ENCODE data around the gene STX2. TPM values are rescaled to one million over a fixed set of nuclear protein-coding genes. Genes with fewer than 3 reads are reported as not detected.

Gene STX2
- total RNA-seq, 4 donors from 2014 or later = 2.9 to 14.7 (median 4.7) TPM

DNA sequence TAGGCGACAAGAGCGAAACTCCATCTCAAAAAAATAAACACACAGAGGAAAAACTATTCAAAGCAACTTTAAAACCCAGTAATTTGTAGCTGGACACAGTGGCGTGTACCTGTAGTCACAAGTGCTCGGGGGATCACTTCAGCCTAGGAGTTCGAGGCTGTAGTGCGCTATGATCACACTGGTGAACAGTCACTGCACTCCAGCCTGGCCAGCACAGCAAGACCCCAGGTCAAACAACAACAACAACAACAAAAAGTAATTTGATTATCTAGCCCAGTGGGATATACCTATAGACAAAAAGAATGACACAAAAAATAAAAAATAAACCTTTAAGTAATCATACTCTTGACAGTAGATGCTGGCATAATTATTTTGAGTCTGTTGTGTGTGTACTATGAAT is 29.3 kb downstream of the STX2 start:
- TF ChIP-seq POLR2A (IDR thresholded peaks at IDR 0.05) (no peak), CTCF (IDR thresholded peaks at IDR 0.05) (no peak)
- no peak overlapping the region for H3K4me3 ChIP-seq (ENCODE audit: low read depth, poor library complexity, severe bottlenecking)
- no peak for DNase-seq (ENCODE audit: low spot score in 2 of 2)
- WGBS, 2 donors = 83 to 88% methylated on average over 6 of the region's 6 CpGs
- intact Hi-C loops (cut with DNase I; ENCODE audit: low total_unique reads) = loop anchor here (10.0 kb wide), 1 partner anchor 45 kb away; no protein-coding TSS in a partner anchor

DNA sequence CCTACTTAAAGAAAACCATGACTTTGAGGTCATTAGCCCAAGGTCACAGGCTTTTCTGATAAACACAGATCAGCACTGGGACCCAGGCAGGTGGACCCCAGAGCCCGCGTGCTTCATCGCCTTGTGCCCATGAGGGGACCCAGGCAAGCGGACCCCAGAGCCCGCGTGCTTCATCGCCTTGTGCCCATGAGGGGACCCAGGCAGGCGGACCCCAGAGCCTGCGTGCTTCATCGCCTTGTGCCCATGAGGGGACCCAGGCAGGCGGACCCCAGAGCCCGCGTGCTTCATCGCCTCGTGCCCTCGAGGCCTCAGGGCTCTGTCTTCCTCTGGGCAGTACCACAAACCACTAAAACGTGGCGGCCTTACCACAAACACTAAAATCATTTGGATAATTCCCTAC is 31.7 kb downstream of the STX2 start:
- intact Hi-C loops (cut with DNase I; ENCODE audit: low total_unique reads) = no loop called here
- no peak overlapping the region for H3K4me3 ChIP-seq (ENCODE audit: low read depth, poor library complexity, severe bottlenecking)
- no peak for TF ChIP-seq POLR2A (IDR thresholded peaks at IDR 0.05)
- TF ChIP-seq CTCF (IDR thresholded peaks at IDR 0.05) = no peak
- no peak for DNase-seq (ENCODE audit: low spot score in 2 of 2)
- WGBS, 2 donors = 92 to 93% methylated on average over 18 of the region's 18 CpGs

- H3K4me3 ChIP-seq (ENCODE audit: low read depth, poor library complexity, severe bottlenecking) = no peak overlapping the region
- no peak for DNase-seq (ENCODE audit: low spot score in 2 of 2)
- intact Hi-C loops (cut with DNase I; ENCODE audit: low total_unique reads) = no loop called here
- TF ChIP-seq CTCF (IDR thresholded peaks at IDR 0.05) (no peak), POLR2A (IDR thresholded peaks at IDR 0.05) (no peak)
- WGBS, 2 donors = 91 to 94% methylated on average over 7 of the region's 7 CpGs
These were observed 32.5 kb downstream of the STX2 start for GRCh38 chr12:130806574-130806973.

DNA sequence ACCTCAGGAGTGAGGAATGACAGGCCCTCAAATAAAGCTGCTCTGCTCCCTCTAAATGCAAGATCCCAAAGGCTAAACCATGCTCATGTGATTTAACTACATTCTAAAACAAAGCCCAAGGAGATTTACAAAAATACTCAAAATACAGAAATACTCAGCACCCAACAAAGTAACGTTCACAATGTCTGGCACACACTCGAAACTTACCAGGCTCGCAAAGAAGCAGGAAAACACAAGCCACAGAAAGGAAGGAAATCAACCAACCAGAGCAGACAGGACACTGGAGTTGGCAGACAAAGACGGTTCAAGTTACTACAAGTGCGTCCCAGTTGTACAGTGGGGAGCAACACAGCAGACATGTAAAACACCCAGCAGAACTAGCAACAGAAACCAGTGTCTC is 33.4 kb downstream of the STX2 start:
- intact Hi-C loops (cut with DNase I; ENCODE audit: low total_unique reads) = no loop called here
- TF ChIP-seq CTCF (IDR thresholded peaks at IDR 0.05) = no peak
- no peak for TF ChIP-seq POLR2A (IDR thresholded peaks at IDR 0.05)
- no peak for DNase-seq (ENCODE audit: low spot score in 2 of 2)
- 89 to 94% methylated on average over 5 of the region's 5 CpGs for WGBS, 2 donors
- H3K4me3 ChIP-seq (ENCODE audit: low read depth, poor library complexity, severe bottlenecking) = no peak overlapping the region

GRCh38 chr12:130804216-130804615 is 34.8 kb downstream of the STX2 start:
- H3K4me3 ChIP-seq (ENCODE audit: low read depth, poor library complexity, severe bottlenecking) = no peak overlapping the region
- WGBS, 2 donors = 92 to 96% methylated on average over 14 of the region's 14 CpGs
- TF ChIP-seq CTCF (IDR thresholded peaks at IDR 0.05) (no peak), POLR2A (IDR thresholded peaks at IDR 0.05) (no peak)
- no peak for DNase-seq (ENCODE audit: low spot score in 2 of 2)
- intact Hi-C loops (cut with DNase I; ENCODE audit: low total_unique reads) = no loop called here

DNA sequence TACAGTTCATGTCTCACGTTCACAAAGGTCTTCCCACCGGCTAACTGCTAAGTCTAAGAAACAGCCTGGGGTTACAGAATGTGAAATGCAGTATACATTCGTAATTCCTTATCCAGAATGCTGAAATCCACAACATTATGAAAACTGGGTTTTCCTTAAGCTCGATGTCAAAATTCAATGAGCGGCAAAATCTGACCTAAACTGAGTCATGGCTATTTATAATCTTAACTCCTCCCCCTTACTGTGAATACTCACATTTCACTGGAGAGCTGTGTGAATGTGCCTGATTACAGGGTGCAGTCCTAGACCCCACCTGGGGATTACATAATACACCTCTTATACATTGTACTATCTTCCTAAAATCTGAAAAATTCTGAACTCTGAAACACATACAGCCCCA is 35.3 kb downstream of the STX2 start:
- no peak for TF ChIP-seq POLR2A (IDR thresholded peaks at IDR 0.05)
- TF ChIP-seq CTCF (IDR thresholded peaks at IDR 0.05) = no peak
- DNase-seq (ENCODE audit: low spot score in 2 of 2) = no peak
- 83 to 87% methylated on average over 5 of the region's 5 CpGs for WGBS, 2 donors
- no peak overlapping the region for H3K4me3 ChIP-seq (ENCODE audit: low read depth, poor library complexity, severe bottlenecking)
- intact Hi-C loops (cut with DNase I; ENCODE audit: low total_unique reads) = no loop called here

Measured in lower leg skin (tissue), 4 donors.